GM18873 (cell line): ENCODE data around the gene SLC6A8.
"Not testable (repeated sequence)": the region's sequence is repeated elsewhere in the genome, so short reads cannot be mapped to it uniquely, and the experiment has no call there.

Experiments
- ATAC-seq: cut with Tn5 transposase; IDR thresholded peaks from one replicate; pipeline ENCODE4 v1.9.1; 2021; ENCODE audit warnings: mild to moderate bottlenecking, moderate library complexity, moderate number of reproducible peaks; ENCODE audit not compliant: unreplicated experiment, low FRiP score

SLC6A8 gene

DNA sequence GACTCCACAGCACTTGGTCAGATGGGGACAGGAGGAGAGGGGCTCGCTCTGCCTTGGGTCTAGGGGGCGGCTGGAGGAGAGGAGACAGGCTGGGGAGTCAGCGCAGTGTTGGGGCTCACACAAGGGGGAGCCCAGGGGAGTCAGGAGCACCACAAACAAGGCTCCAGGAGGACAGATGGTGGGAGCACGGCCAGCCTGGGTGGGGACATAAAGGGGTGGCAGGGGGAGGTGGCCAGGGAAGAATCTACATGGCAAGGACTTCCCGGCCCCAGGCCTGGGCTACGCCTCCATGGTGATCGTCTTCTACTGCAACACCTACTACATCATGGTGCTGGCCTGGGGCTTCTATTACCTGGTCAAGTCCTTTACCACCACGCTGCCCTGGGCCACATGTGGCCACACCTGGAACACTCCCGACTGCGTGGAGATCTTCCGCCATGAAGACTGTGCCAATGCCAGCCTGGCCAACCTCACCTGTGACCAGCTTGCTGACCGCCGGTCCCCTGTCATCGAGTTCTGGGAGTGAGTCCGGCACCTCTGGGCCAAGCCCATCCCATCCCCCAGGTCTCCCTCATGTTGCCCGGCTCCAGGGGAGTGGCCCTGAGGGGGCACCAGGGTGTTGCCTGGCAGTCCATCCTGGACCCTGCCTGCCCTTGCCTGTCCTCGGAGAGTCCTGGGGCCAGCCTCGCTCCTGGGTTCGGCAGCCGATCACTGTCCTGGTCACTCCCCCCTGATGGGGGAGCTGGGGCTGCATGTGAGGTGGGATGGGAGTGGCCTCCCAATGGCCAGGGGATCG is 3.5 kb downstream of the SLC6A8 start:
- not testable (repeated sequence) for ATAC-seq

DNA sequence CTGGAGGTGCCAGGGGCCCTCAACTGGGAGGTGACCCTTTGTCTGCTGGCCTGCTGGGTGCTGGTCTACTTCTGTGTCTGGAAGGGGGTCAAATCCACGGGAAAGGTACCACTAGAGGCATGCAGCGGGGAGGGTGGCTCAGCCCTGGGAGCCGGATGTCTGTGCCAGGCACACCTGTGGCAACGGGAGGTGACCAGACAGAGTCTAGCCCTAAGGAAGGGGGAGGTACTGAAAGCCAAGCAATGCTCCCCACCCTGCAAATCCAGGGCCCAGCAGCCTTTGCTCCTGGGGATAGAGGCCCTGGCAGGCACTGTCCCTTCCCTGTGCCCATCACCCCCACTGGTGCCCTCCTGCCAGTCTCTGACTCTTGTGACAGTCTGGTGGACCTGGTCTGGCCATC is 4.3 kb downstream of the SLC6A8 start:
- no peak for ATAC-seq

DNA sequence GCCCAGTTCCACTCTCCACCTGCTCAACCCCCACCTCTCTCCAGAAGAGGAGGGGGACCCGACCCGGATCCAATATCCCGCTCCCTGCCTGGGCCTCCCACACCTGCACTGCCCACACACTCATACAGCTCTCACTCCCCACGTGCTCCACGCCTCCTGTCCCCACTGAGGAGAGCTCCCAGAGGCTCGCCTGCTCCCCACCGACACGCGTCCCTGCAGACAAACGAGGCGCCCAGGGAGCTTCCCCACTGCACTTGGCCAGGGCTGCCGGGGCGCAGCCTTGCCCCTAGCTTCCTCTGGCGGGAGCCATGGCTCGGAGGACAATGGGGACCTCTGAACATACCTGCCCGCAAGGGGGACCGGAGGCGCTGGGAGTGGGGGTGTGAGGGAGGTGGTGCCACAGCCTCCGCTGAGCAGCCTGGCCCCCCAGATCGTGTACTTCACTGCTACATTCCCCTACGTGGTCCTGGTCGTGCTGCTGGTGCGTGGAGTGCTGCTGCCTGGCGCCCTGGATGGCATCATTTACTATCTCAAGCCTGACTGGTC is 5.0 kb downstream of the SLC6A8 start:
- no peak for ATAC-seq

- ATAC-seq = no peak
These were observed 5.7 kb downstream of the SLC6A8 start for GRCh38 chrX:153693216-153694086.

- not testable (repeated sequence) for ATAC-seq
These were observed 6.5 kb downstream of the SLC6A8 start for GRCh38 chrX:153694256-153694655.

- no peak for ATAC-seq
These were observed 7.1 kb downstream of the SLC6A8 start for GRCh38 chrX:153694687-153695270.

DNA sequence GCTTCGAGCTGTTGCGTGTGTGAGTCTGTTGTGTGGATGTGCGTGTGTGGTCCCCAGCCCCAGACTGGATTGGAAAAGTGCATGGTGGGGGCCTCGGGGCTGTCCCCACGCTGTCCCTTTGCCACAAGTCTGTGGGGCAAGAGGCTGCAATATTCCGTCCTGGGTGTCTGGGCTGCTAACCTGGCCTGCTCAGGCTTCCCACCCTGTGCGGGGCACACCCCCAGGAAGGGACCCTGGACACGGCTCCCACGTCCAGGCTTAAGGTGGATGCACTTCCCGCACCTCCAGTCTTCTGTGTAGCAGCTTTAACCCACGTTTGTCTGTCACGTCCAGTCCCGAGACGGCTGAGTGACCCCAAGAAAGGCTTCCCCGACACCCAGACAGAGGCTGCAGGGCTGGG is 8.4 kb downstream of the SLC6A8 start:
- no peak for ATAC-seq

DNA sequence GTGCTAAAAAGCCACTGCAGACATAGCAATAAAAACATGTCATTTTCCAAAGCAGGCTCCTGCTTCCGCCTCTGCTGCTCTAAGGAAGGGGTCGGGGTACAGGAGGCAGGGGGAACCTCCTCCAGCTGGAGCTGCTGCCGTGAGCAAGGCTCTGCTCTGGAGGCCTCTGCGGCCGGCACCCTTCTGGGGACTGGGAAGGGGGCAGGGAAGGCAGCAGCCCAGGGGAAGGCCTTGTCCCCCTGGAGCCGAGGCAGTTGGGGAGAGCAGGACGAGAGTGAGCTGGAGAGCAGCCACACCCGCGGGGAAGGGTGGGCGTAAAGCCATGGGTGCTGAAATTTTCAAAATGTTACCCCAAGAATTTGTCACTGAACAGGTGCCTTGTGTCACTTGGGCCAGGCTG is 8.8 kb downstream of the SLC6A8 start:
- not testable (repeated sequence) for ATAC-seq

- ATAC-seq = not testable (repeated sequence)
These were observed 9.4 kb downstream of the SLC6A8 start for GRCh38 chrX:153696986-153697722.

GRCh38 chrX:153697924-153698865 is 10.5 kb downstream of the SLC6A8 start:
- no peak for ATAC-seq

- not testable (repeated sequence) for ATAC-seq
These were observed 11.6 kb downstream of the SLC6A8 start for GRCh38 chrX:153699210-153699783.

GRCh38 chrX:153699784-153700371 is 12.2 kb downstream of the SLC6A8 start:
- ATAC-seq = not testable (repeated sequence)

DNA sequence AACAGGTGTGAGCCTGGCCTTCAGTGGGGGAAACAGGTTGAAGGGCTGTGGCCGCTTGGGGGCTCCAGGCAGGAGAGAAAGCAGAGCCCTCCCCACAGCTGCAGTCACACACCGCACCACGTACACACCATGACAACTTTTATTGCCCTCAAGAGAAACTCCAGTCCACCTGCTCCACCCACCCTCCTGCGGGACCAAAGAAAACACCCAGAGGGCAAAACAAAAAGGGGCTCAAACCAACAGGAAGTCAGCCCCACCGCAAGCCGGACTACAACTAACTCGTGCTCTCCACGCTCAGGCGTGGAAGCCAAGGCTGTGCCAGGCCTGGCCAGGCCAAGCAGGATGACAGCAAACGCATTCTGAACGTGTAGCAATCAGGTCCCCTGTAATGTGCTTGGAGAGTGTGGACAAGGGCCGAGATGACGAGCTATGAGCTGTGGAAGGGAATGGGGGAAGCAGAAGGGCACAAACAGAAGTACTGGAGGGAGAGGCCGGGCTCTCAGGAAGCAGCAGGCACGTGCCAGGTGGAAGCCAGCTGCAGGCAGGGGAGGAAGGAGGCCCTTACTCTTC is 12.7 kb downstream of the SLC6A8 start:
- no peak for ATAC-seq

DNA sequence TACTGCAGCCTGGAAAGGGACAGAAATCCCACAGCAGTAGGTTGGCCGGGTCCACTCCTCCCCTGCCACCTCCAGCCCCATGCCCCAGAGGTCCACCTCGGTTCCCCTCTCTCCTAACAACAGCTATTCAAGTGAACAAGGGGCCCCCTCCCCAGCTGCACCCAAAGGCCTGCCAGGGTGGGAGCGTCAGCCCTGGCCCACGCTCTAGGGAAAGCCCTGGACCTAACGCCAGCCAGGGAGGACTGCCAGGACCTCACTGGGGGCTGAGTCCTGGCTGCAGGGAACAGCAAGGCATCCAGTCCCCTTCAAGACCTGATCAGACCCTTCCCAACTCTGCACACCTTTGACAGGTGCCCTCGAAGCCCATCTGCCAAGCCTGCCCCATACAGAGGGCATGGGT is 13.2 kb downstream of the SLC6A8 start:
- ATAC-seq = no peak

- no peak for ATAC-seq
These were observed 14.0 kb downstream of the SLC6A8 start for GRCh38 chrX:153701706-153702105.

GRCh38 chrX:153702336-153703035 is 14.8 kb downstream of the SLC6A8 start:
- ATAC-seq = no peak

- ATAC-seq = no peak
These were observed 15.3 kb downstream of the SLC6A8 start for GRCh38 chrX:153703036-153703370.
